ENCODE measurements around the gene NFE2L1. TPM values are rescaled to one million over a fixed set of nuclear protein-coding genes. Genes with fewer than 3 reads are reported as not detected.

The NFE2L1 gene
- total and polyA plus RNA-seq, 9 of the 15 experiments (the other 6 are each of a cell fraction or from before 2014, with no cell fraction given), result 2.0 to 68.6 (median 39.7) TPM

GRCh38 chr17:48054238-48055185, 6.4 kb downstream of the NFE2L1 start (continued):
- no peak for TF ChIP-seq ZNF277 (CRISPR knock-in tag; IDR thresholded peaks at IDR 0.05; ENCODE audit: borderline replicate concordance)
- no peak for TF ChIP-seq ARID3B (CRISPR knock-in tag; IDR thresholded peaks at IDR 0.05; ENCODE audit: borderline replicate concordance)
- no peak for TF ChIP-seq SMAD3 (CRISPR knock-in tag; conservative IDR thresholded peaks at IDR 0.05)
- no peak for TF ChIP-seq PHF8 (IDR thresholded peaks at IDR 0.05; ENCODE audit: borderline replicate concordance, low read length)
- TF ChIP-seq FOS (IDR thresholded peaks at IDR 0.05; ENCODE audit: extremely low read depth, insufficient read length), result peak; percentile 82
- no peak for TF ChIP-seq ZNF134 (CRISPR knock-in tag; conservative IDR thresholded peaks at IDR 0.05)
- TF ChIP-seq BCOR (IDR thresholded peaks at IDR 0.05), result no peak
- no peak for TF ChIP-seq ZNF583 (CRISPR knock-in tag; IDR thresholded peaks at IDR 0.05)
- no peak for TF ChIP-seq STAG1 (CRISPR knock-in tag; IDR thresholded peaks at IDR 0.05; ENCODE audit: borderline replicate concordance)
- TF ChIP-seq ZNF282 (CRISPR knock-in tag; IDR thresholded peaks at IDR 0.05), result no peak
- no peak for TF ChIP-seq TRIM24 (IDR thresholded peaks at IDR 0.05)
- no peak for TF ChIP-seq SMARCB1 (IDR thresholded peaks at IDR 0.05; ENCODE audit: insufficient read length, low read depth)
- peak; percentile 63; the same call in 1 of the 2 replicates for TF ChIP-seq ZBTB33 (CRISPR knock-in tag; IDR thresholded peaks at IDR 0.05)
- no peak for TF ChIP-seq BRD4 (IDR thresholded peaks at IDR 0.05)
- no peak for TF ChIP-seq PHF21A (IDR thresholded peaks at IDR 0.05; ENCODE audit: borderline replicate concordance, low read depth)
- TF ChIP-seq TCF7L2 (IDR thresholded peaks at IDR 0.05; ENCODE audit: low read depth, low read length), result no peak
- TF ChIP-seq ZBTB34 (CRISPR knock-in tag; IDR thresholded peaks at IDR 0.05), result no peak
- TF ChIP-seq ZBTB9 (CRISPR knock-in tag; IDR thresholded peaks at IDR 0.05), result no peak
- TF ChIP-seq POLR3A (IDR thresholded peaks at IDR 0.05; ENCODE audit: borderline replicate concordance, extremely low read depth, insufficient read depth, insufficient read length), result no peak
